ENCODE measurements around the gene PTPRE. TPM values are rescaled to one million over a fixed set of nuclear protein-coding genes. Genes with fewer than 3 reads are reported as not detected.

PTPRE gene
- total and polyA plus RNA-seq, 2 donors: 12.3 to 15.2 TPM

DNA sequence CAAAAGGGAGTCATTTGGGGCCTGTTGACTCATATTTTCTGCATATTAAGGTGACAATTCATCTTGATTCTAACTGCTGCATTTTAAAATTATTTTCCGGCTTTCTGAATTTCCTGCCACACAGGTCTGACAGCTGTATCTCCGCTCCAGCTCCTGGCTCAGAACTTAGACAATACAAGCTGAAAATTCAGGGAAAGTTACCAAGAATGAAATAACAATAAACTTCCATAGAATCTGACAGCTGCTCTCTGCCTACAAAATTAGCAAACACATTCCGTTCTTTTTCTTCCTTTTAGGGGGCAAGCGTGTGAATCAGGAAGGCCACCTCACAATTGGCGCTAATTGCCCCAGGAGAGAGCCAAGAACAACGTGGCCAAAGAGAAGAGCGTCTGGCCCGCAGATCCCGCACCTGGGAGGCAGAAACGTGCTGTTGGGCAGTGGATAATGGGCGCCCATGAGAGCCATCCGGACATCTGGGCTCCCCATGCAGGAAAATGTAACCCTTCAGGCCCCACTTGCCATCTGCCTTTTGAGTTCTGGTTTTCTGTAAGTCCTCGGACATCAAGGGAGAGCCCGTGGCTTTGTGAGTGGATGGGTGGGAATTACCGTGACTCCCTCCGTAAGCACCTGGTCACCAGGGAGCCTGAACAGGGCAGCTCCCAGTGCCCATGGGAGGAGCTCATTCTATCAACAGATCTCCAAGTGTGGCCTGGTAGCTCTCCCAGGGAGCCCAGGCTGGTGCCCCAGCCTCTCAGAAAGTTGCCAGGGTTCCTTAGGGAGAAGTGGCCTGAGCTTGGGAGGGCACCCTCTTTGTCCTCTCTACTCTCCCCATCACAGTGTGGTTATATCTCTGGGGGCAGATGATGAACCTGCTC, 19.1 kb upstream of the PTPRE start:
- Histone ChIP-seq H3K4me1 (ENCODE audit: control insufficient read depth in 2 of 2, insufficient read depth in 2 of 2, low read length in 2 of 2) (peaks cover 0 to 3% of the 10 kb centered on the region in 2 donors), H3K27ac (ENCODE audit: low read depth in 1 of 2, low read length in 1 of 2) (no peak overlapping the region), H3K4me3 (ENCODE audit: low read length in 2 of 2) (no peak overlapping the region), H3K36me3 (ENCODE audit: control insufficient read depth in 2 of 2, insufficient read depth in 2 of 2, low read length in 1 of 2) (no peaks in the 10 kb centered on the region), H3K27me3 (ENCODE audit: control insufficient read depth in 2 of 2, insufficient read depth in 1 of 2, low read length in 1 of 2) (no peaks in the 10 kb centered on the region), H3K9me3 (ENCODE audit: control insufficient read depth in 2 of 2, insufficient read depth in 1 of 2, low read length in 1 of 2) (no peaks in the 10 kb centered on the region)
- DNase-seq (ENCODE audit: low read depth in 6 of 9, low spot score in 9 of 9): no peak
- 94% methylated on average over 16 of the region's 16 CpGs for WGBS

DNA sequence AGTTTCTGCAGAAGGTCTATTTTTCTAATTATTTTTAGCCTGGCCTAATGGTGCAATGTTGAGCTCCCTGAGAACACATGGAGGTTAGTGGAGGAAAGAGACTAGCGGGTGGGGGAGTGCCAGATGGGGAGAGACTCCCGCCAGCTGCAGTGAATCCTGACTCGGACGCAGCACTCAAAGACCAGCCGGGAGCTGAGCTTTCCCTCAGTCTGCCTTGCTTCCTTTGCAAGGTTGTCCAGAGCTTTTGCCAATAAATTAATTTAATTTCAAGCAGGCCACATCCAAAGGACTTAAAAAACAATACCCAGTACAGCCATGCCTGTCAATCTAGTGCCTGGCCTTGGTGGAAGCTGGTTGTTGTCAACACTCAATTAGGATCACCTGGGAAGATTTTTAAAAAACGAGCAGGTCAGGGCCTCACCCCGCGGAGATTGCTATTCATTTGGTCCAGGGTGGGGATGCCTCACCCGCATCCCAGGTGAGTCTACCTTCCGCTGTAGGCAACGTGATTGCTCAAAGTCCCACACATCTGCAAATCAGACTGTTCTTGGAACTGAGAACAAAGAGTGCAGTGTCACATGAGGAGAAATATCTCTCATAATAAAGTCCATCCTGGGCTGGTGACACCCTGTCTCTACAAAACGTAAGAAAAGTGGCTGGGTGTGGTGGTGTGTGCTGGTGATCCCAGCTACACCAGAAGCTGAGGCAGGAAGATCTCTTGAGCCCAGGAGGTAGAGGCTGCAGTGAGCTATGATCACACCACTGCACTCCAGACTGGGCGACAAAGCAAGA, 18.2 kb upstream of the PTPRE start:
- no peak for DNase-seq (ENCODE audit: low read depth in 6 of 9, low spot score in 9 of 9)
- H3K4me1 ChIP-seq (ENCODE audit: control insufficient read depth in 2 of 2, insufficient read depth in 2 of 2, low read length in 2 of 2): no peaks in the 10 kb centered on the region
- no peaks in the 10 kb centered on the region for H3K9me3 ChIP-seq (ENCODE audit: control insufficient read depth in 2 of 2, insufficient read depth in 1 of 2, low read length in 1 of 2)
- 96% methylated on average over 13 of the region's 13 CpGs for WGBS
- no peak overlapping the region for H3K27ac ChIP-seq (ENCODE audit: low read depth in 1 of 2, low read length in 1 of 2)
- H3K36me3 ChIP-seq (ENCODE audit: control insufficient read depth in 2 of 2, insufficient read depth in 2 of 2, low read length in 1 of 2): no peaks in the 10 kb centered on the region
- H3K4me3 ChIP-seq (ENCODE audit: low read length in 2 of 2): no peak overlapping the region
- no peaks in the 10 kb centered on the region for H3K27me3 ChIP-seq (ENCODE audit: control insufficient read depth in 2 of 2, insufficient read depth in 1 of 2, low read length in 1 of 2)

DNA sequence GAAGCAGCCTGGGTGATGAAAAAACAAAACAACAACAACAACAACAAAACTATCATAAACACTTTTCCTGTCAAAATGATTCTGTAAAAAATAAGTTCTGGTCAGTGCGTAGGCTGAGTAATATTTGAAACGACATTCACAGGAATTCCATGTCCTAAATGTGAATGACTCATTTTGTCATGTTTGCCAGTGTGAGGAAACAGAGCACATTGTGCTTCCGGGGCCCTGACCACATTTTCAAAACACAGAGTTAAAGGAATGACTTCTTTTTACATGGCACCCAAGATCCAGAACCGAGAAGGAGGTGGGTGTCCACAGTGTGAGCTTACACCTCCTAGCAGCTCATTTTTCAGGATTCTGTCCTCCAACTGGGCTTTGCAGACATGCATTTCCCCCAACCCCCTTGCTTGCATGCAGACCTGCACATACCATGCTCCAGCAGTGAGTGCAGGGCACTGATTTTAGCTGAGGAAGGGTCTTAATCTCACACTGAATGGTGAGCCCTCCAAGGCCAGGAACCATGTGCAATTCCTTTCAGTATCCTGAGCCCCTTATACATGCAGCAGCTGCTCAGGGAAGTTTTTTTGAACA, 17.2 kb upstream of the PTPRE start:
- no peak for DNase-seq (ENCODE audit: low read depth in 6 of 9, low spot score in 9 of 9)
- no peaks in the 10 kb centered on the region for H3K36me3 ChIP-seq (ENCODE audit: control insufficient read depth in 2 of 2, insufficient read depth in 2 of 2, low read length in 1 of 2)
- no peaks in the 10 kb centered on the region for H3K4me1 ChIP-seq (ENCODE audit: control insufficient read depth in 2 of 2, insufficient read depth in 2 of 2, low read length in 2 of 2)
- no peaks in the 10 kb centered on the region for H3K9me3 ChIP-seq (ENCODE audit: control insufficient read depth in 2 of 2, insufficient read depth in 1 of 2, low read length in 1 of 2)
- 72% methylated on average over 4 of the region's 4 CpGs for WGBS
- H3K27me3 ChIP-seq (ENCODE audit: control insufficient read depth in 2 of 2, insufficient read depth in 1 of 2, low read length in 1 of 2): no peaks in the 10 kb centered on the region
- H3K4me3 ChIP-seq (ENCODE audit: low read length in 2 of 2): no peak overlapping the region
- H3K27ac ChIP-seq (ENCODE audit: low read depth in 1 of 2, low read length in 1 of 2): no peak overlapping the region

DNA sequence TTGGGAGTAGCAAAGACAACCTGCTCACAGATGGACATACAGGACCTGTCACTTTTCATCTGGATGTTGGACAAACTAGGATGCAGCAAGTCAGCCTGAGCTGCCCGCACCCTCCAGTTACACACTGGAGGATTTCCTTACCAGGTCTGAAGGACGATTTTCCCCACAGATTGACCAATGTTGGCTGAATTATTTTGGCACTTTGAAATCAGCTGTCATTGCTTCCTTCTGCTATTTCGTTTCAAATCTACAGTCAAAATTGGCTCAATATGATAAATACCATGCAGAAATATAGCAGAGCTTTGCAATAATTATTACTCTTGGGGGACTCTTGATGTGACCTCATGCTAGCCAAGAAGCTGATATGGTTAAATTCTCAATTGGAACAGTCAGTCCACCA, 16.7 kb upstream of the PTPRE start:
- no peak for DNase-seq (ENCODE audit: low read depth in 6 of 9, low spot score in 9 of 9)
- Histone ChIP-seq H3K9me3 (ENCODE audit: control insufficient read depth in 2 of 2, insufficient read depth in 1 of 2, low read length in 1 of 2) (no peaks in the 10 kb centered on the region), H3K27me3 (ENCODE audit: control insufficient read depth in 2 of 2, insufficient read depth in 1 of 2, low read length in 1 of 2) (no peaks in the 10 kb centered on the region), H3K36me3 (ENCODE audit: control insufficient read depth in 2 of 2, insufficient read depth in 2 of 2, low read length in 1 of 2) (no peaks in the 10 kb centered on the region), H3K27ac (ENCODE audit: low read depth in 1 of 2, low read length in 1 of 2) (no peak overlapping the region), H3K4me3 (ENCODE audit: low read length in 2 of 2) (no peak overlapping the region), H3K4me1 (ENCODE audit: control insufficient read depth in 2 of 2, insufficient read depth in 2 of 2, low read length in 2 of 2) (no peaks in the 10 kb centered on the region)
- WGBS: 58% methylated on average over 3 of the region's 3 CpGs

DNA sequence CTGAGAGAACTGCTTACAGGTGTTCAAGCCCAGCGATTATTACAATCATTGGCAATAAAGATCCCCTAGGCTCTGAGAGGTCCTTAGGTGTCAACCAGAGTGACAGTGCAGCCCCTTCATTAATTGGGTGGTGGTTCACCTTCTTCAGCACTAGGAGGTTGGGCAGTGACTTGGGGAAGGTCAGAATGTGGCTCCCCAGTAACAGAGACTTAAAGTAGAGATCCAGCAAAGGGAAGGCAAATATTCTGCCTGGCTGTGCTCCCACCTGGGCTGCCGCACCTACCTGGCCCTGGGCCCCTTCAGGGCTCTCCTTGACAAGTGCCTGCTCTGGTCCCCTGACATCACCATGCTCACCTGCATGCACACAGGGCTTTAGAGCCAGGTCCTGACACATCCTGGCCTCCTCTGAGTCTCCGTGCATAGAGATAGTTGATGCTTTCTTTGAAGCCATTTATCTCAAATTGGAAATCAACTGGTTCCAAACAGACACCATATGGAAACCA, 16.0 kb upstream of the PTPRE start:
- no peak for DNase-seq (ENCODE audit: low read depth in 6 of 9, low spot score in 9 of 9)
- Histone ChIP-seq H3K9me3 (ENCODE audit: control insufficient read depth in 2 of 2, insufficient read depth in 1 of 2, low read length in 1 of 2) (no peaks in the 10 kb centered on the region), H3K27ac (ENCODE audit: low read depth in 1 of 2, low read length in 1 of 2) (no peak overlapping the region), H3K36me3 (ENCODE audit: control insufficient read depth in 2 of 2, insufficient read depth in 2 of 2, low read length in 1 of 2) (no peaks in the 10 kb centered on the region), H3K4me1 (ENCODE audit: control insufficient read depth in 2 of 2, insufficient read depth in 2 of 2, low read length in 2 of 2) (no peaks in the 10 kb centered on the region), H3K4me3 (ENCODE audit: low read length in 2 of 2) (no peak overlapping the region), H3K27me3 (ENCODE audit: control insufficient read depth in 2 of 2, insufficient read depth in 1 of 2, low read length in 1 of 2) (no peaks in the 10 kb centered on the region)
- 96% methylated on average over 3 of the region's 3 CpGs for WGBS

DNA sequence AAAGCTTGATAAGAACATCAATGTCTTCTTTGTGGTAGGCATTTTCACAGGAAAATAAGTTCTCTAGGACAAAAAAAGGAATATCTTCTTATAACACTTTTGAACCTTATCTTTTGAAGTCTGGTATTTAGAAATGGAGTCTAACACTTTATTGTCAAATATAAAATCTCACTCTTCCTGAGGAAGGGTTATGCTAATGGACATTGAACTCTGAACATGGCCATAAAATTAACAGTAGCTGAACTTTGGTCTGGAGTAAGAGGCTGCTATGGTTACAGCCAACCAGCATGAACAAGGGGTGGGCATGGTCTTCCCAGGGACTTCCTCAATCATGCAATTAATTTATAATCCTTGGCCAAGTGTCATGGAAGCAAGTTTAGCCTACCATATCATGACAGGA, 14.2 kb upstream of the PTPRE start, which contains the start of gene CLRN3:
Gene CLRN3, minus strand, starts transcription at position 199 of the 400 bp plus-strand sequence. Its CDS starts 157 bp downstream, at position 42.
- Histone ChIP-seq H3K4me3 (ENCODE audit: low read length in 2 of 2) (no peak within 1 kb of the TSS), H3K4me1 (ENCODE audit: control insufficient read depth in 2 of 2, insufficient read depth in 2 of 2, low read length in 2 of 2) (no peaks in the 10 kb centered on the region), H3K27ac (ENCODE audit: low read depth in 1 of 2, low read length in 1 of 2) (no peak within 1 kb of the TSS), H3K36me3 (ENCODE audit: control insufficient read depth in 2 of 2, insufficient read depth in 2 of 2, low read length in 1 of 2) (no peaks in the 10 kb centered on the region), H3K9me3 (ENCODE audit: control insufficient read depth in 2 of 2, insufficient read depth in 1 of 2, low read length in 1 of 2) (no peaks in the 10 kb centered on the region), H3K27me3 (ENCODE audit: control insufficient read depth in 2 of 2, insufficient read depth in 1 of 2, low read length in 1 of 2) (no peaks in the 10 kb centered on the region)
- no peak for DNase-seq (ENCODE audit: low read depth in 6 of 9, low spot score in 9 of 9)

DNA sequence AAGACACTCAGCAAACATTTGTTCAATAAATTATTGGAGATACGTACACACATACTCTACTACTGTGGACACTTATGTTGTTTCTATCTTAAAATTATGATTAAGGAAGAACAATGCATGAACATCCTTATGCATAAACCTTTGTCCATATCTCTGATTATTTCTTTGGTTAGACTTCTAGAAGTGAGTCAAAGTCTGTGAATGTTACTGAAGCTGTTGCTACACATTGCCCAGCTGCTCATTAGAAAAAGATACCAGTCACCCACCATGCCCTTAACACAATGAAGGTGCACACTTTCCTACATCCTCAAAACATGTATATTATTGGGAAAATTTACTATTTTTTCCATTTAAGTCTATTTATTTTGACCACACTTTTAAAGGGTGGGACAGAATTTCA, 12.8 kb upstream of the PTPRE start:
- H3K4me3 ChIP-seq (ENCODE audit: low read length in 2 of 2): no peak overlapping the region
- no peak for DNase-seq (ENCODE audit: low read depth in 6 of 9, low spot score in 9 of 9)
- WGBS: 99% methylated on average over 1 of the region's 1 CpG
- no peaks in the 10 kb centered on the region for H3K36me3 ChIP-seq (ENCODE audit: control insufficient read depth in 2 of 2, insufficient read depth in 2 of 2, low read length in 1 of 2)
- no peak overlapping the region for H3K27ac ChIP-seq (ENCODE audit: low read depth in 1 of 2, low read length in 1 of 2)
- no peaks in the 10 kb centered on the region for H3K4me1 ChIP-seq (ENCODE audit: control insufficient read depth in 2 of 2, insufficient read depth in 2 of 2, low read length in 2 of 2)
- no peaks in the 10 kb centered on the region for H3K27me3 ChIP-seq (ENCODE audit: control insufficient read depth in 2 of 2, insufficient read depth in 1 of 2, low read length in 1 of 2)
- no peaks in the 10 kb centered on the region for H3K9me3 ChIP-seq (ENCODE audit: control insufficient read depth in 2 of 2, insufficient read depth in 1 of 2, low read length in 1 of 2)

DNA sequence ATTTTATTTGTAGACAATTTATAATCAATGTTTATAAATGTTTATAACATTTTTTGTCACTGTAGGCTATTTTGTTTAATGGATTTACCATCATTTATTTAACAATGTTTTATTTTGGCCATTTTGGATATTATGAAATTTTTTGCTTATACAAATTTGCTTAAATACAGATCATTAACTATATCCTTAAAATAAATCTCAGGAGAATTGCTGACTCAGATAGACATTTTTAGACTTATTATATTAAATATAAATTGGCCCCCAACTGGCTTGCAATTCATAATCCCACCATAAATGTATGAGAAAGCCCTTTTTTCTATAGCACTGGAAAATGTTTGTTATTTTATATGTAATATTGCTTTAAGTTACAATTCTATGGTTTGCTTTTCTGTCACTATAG, 10.3 kb upstream of the PTPRE start:
- Histone ChIP-seq H3K27ac (ENCODE audit: low read depth in 1 of 2, low read length in 1 of 2) (no peak overlapping the region), H3K9me3 (ENCODE audit: control insufficient read depth in 2 of 2, insufficient read depth in 1 of 2, low read length in 1 of 2) (no peaks in the 10 kb centered on the region), H3K4me1 (ENCODE audit: control insufficient read depth in 2 of 2, insufficient read depth in 2 of 2, low read length in 2 of 2) (no peaks in the 10 kb centered on the region), H3K4me3 (ENCODE audit: low read length in 2 of 2) (no peak overlapping the region), H3K36me3 (ENCODE audit: control insufficient read depth in 2 of 2, insufficient read depth in 2 of 2, low read length in 1 of 2) (no peaks in the 10 kb centered on the region), H3K27me3 (ENCODE audit: control insufficient read depth in 2 of 2, insufficient read depth in 1 of 2, low read length in 1 of 2) (no peaks in the 10 kb centered on the region)
- DNase-seq (ENCODE audit: low read depth in 6 of 9, low spot score in 9 of 9): no peak

DNA sequence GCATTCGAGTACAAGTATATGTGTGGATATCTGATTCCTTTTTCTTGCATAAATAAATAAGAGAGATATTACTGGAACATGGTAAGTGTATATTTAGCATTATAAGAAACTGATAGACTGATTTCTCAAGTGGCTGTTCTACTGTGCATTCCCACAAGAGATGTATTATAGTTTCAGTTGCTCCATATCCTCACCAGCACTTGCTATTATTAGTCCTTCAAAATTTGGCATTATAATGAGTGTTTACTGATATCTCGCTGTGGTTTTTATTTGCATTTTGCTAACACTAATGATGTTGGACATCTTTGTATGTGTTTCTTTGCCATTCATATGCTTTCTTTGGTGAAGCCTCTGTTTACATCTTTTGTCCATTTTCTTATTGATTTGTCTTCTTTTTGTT, 9.7 kb upstream of the PTPRE start:
- no peak for DNase-seq (ENCODE audit: low read depth in 6 of 9, low spot score in 9 of 9)
- 91% methylated on average over 2 of the region's 2 CpGs for WGBS
- Histone ChIP-seq H3K4me3 (ENCODE audit: low read length in 2 of 2) (no peak overlapping the region), H3K9me3 (ENCODE audit: control insufficient read depth in 2 of 2, insufficient read depth in 1 of 2, low read length in 1 of 2) (no peaks in the 10 kb centered on the region), H3K4me1 (ENCODE audit: control insufficient read depth in 2 of 2, insufficient read depth in 2 of 2, low read length in 2 of 2) (no peaks in the 10 kb centered on the region), H3K36me3 (ENCODE audit: control insufficient read depth in 2 of 2, insufficient read depth in 2 of 2, low read length in 1 of 2) (no peaks in the 10 kb centered on the region), H3K27ac (ENCODE audit: low read depth in 1 of 2, low read length in 1 of 2) (no peak overlapping the region), H3K27me3 (ENCODE audit: control insufficient read depth in 2 of 2, insufficient read depth in 1 of 2, low read length in 1 of 2) (no peaks in the 10 kb centered on the region)

Measured in thymus (tissue), 11 donors.